Right kidney (tissue), 1 donor: ENCODE data around the gene C2orf76.
A peak's percentile ranks its signal among the peaks of the same experiment; 100 is the strongest.

Experiments used
- DNase-seq: peaks from one replicate; pipeline ENCODE4 v3.0.0-alpha.2; 2016

C2orf76 gene

GRCh38 chr2:119264781-119265692, 101.6 kb downstream of the C2orf76 start:
- peak; percentile 33 for DNase-seq

DNA sequence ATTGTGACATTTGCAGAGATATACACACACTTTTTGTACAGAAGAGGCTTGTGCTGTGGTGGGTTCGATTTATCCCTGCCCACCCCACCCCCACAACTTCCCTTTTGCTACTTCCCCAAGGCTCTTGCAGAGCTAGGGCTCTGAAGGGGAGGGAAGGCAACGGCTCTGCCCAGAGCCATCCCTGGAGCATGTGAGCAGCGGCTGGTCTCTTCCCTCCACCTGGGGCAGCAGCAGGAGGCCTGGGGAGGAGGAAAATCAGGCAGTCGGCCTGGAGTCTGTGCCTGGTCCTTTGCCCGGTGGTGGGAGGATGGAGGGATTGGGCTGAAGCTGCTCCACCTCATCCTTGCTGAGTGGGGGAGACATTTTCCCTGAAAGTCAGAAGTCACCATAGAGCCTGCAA, 103.0 kb downstream of the C2orf76 start:
- no peak for DNase-seq

DNA sequence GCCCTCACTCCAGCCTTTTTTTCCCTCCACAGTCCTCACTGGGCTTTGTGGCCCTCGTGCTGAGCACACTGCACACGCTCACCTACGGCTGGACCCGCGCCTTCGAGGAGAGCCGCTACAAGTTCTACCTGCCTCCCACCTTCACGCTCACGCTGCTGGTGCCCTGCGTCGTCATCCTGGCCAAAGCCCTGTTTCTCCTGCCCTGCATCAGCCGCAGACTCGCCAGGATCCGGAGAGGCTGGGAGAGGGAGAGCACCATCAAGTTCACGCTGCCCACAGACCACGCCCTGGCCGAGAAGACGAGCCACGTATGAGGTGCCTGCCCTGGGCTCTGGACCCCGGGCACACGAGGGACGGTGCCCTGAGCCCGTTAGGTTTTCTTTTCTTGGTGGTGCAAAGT, 103.6 kb downstream of the C2orf76 start:
- no peak for DNase-seq

DNA sequence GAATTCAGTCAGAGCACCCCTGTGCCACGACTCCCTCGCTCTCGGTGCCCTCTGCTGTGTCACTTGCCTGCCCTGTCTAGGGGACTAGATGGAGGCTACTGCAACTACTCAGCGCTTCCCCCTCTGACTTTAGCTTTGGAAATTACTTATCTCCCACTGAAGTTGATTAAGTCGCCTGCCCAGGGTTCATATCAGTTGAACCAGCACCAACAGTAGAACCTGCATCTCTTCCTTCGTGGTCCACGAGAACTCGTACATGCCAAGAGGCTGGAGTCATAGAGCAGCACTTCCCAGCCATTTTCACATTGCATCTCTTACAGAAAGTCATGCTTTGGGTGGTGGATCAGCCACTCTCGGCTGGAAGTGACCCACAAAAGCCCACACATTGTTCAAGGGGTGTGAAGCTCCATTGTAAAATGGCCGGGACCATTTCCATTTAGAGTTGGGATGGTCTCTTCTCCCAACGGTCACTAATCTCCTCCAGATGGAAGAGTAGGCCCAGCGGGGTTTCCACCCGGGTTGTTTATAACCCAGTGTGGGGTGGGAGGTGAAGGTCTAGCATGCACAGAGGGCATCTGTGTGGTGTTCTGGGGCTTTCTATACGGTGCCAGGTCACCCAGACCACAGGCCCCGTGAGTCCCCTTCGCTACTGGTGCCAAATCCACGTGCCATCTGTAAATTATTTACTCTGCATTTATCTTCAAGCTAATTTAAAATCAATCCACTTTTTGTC, 105.0 kb downstream of the C2orf76 start:
- DNase-seq = no peak

- no peak for DNase-seq
Observed at GRCh38 chr2:119260646-119261492, 105.8 kb downstream of the C2orf76 start.

DNA sequence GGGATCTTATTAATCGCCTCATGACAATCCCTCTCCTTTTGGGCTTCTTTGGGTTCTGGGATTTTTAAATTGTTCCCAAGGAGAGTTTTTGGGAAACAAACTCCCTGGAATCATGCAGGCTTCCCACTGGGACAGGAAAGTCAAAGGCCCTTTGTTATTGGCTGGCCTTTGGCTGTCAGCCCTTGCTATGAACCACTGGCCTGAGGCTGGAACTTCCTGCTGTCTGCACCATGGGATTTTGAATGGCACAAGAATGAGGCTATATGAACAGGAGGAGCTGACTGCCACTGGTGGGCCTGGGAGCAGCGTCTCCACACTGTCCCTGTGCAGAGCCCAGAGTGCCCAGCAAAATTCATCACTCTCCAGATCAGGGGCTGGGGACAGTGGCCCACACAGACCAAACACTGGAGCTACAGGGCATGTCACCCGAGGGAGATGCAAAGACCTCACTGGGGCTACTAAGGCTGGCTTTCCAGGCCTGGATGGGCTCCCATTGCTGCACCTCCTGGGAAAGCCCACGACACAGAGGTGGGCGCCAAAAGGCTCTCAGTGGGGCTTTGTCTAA, 107.3 kb downstream of the C2orf76 start:
- no peak for DNase-seq

- no peak for DNase-seq
Observed at GRCh38 chr2:119257198-119257597, 109.4 kb downstream of the C2orf76 start.

- DNase-seq = no peak
Observed at GRCh38 chr2:119256582-119256921, 110.1 kb downstream of the C2orf76 start.

GRCh38 chr2:119255760-119256581, 110.7 kb downstream of the C2orf76 start:
- DNase-seq = no peak

DNA sequence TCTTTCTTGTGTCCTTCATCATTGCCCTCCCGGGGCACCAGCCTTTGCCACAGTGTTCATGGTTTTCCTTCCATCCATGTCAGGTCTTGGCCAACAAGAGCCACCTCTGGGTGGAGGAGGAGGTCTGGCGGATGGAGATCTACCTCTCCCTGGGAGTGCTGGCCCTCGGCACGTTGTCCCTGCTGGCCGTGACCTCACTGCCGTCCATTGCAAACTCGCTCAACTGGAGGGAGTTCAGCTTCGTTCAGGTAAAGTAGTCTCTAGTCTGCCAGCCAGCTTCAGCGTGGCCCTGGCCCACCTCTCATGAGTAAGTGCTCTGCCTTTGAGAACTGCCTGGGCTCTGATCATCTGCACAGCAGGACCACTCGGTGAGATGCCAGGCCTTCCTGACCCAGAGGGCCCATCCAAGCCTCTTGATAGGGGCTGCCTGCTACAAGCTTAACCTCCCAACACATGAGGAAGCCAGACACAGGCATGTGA, 112.0 kb downstream of the C2orf76 start:
- DNase-seq = no peak

GRCh38 chr2:119253760-119254600, 112.7 kb downstream of the C2orf76 start:
- no peak for DNase-seq

DNA sequence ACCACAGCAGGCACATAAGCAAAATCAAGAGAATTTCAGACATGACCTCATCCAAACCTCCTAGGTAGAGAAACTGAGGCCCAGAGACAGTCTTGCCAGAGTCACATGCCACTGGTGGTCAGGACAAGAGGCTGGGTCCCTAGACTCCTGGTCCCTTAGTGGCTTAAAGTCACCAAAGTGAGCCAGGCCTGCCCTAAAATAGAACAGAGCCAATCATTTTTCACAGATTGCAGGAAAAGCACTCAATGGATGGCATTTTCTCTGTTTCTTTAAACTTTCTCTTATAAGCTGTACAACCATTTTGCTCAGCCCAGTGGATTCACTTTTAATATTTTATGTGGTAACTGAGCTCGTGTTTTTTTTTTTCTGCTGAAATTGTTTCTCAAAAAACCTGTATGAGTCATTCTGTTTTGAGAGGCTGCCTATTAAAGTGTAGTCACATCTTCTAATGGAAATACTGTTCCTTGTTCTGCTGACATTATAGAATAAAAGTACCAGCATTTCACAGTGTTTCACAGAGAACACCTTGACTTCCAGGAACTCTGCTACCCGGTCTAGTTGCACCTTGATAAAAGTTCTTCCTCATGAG, 113.4 kb downstream of the C2orf76 start:
- DNase-seq = no peak
